GM13977 (cell line): ENCODE data around the gene CDC42BPB.

Source experiments
- DNase-seq: peaks from one replicate; pipeline ENCODE4 v3.0.0; 2012; ENCODE audit warnings: low spot score
- in situ Hi-C: fragments of 300-500 bp; cut with MboI; formaldehyde crosslinking; loops from one replicate; pipeline ENCODE4 v1.12.0; 2022; ENCODE audit warnings: low sequenced_read_pairs, low pct_unique_long_range_greater_than_20kb, mixed read lengths, inconsistent platforms; ENCODE audit not compliant: unreplicated experiment
- TF ChIP-seq, protein P1 (sequence below): IDR thresholded peaks from 2 replicates; pipeline ENCODE4 v1.5.1; 2012; ENCODE audit warnings: mild to moderate bottlenecking, control low read depth; ENCODE audit not compliant: insufficient read depth; ENCODE audit errors: extremely low read depth, missing control alignments

The CDC42BPB gene

GRCh38 chr14:103023881-103024473 is 33.4 kb downstream of the CDC42BPB start:
- no peak for DNase-seq

GRCh38 chr14:103022685-103023044 is 34.7 kb downstream of the CDC42BPB start:
- TF ChIP-seq, protein P1, sequence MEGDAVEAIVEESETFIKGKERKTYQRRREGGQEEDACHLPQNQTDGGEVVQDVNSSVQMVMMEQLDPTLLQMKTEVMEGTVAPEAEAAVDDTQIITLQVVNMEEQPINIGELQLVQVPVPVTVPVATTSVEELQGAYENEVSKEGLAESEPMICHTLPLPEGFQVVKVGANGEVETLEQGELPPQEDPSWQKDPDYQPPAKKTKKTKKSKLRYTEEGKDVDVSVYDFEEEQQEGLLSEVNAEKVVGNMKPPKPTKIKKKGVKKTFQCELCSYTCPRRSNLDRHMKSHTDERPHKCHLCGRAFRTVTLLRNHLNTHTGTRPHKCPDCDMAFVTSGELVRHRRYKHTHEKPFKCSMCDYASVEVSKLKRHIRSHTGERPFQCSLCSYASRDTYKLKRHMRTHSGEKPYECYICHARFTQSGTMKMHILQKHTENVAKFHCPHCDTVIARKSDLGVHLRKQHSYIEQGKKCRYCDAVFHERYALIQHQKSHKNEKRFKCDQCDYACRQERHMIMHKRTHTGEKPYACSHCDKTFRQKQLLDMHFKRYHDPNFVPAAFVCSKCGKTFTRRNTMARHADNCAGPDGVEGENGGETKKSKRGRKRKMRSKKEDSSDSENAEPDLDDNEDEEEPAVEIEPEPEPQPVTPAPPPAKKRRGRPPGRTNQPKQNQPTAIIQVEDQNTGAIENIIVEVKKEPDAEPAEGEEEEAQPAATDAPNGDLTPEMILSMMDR: no peak
- DNase-seq: no peak
- in situ Hi-C loops: no loop called here

More at GRCh38 chr14:103023881-103024473, 33.4 kb downstream of the CDC42BPB start:
- TF ChIP-seq, protein P1: no peak
- in situ Hi-C loops: no loop called here

DNA sequence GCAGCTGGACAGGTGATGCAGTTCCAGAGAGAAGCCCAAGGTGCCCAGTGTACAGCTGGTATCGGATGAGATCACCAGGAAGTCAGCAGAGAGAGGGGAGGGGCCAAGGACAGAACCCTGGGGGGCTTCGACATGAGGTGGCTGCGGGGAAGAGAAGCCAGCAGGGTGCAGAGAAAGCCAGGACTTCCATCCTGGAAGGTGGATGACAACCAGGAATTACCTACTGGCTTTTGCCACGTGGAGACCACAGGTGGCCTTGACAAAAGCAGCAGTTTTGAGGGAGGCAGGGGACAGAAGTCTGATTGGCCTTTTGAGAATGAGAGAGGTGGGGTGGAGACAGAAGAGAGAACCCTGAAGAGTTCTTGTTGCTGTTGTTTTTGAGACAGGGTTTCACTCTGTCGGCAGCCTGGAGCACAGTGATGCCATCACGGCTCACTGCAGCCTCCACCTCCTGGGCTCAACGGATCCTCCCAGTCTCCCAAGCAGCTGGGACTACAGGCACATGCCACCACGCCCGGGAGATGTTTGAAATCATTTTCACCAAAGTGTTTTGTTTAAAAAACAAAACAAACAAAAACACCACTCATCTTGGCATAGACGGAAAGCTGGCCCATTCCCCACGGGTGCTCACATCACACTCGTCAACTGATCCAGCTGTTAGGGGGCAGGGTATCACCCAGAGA is 35.2 kb downstream of the CDC42BPB start:
- TF ChIP-seq, protein P1: no peak
- in situ Hi-C loops: no loop called here
- no peak for DNase-seq

GRCh38 chr14:103021684-103022001 is 35.7 kb downstream of the CDC42BPB start:
- TF ChIP-seq, protein P1: no peak
- in situ Hi-C loops: no loop called here
- DNase-seq: no peak

DNA sequence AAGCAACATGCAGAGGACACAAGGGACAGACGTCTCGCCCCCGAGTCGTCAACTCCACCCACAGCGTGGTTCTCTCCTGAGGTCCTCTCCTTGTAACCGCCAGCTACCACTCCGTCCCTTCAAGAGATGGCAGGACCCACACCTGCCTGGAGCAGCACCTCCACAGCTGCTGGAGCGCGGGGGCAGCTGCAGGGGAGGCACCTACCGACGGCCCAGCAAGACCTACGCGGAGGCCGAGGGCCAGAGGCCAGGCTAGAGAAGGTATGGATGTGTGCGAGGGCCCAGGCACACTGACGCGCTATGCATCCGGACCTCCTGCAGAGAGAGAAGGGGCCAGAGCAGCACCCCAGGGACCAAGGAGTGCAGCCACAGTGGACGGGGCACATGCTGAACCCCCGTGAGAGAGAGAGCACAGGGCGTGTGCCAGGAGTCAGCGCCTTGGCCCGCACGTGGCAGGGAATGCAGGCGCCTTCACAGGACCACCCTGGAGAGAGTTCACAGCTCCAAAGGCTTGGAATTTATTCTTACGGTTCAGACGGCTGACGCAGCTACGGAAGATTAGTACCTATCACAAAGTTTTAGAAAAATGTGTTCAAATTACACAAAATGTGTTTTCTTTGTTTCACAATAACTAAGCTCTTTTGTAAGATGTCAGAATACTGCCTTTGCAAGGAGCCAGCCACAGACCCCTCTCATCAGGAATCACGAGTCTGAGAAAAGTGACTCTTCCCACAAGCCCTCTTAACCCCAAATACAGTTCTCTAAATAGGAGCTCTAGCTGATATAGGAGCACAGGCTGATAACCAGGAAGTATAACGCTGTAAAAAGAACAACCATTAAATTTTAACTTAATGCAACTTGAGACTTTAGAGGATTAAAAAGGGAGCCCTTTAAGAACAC is 36.8 kb downstream of the CDC42BPB start:
- in situ Hi-C loops: no loop called here
- TF ChIP-seq, protein P1: no peak
- no peak for DNase-seq

GRCh38 chr14:103019826-103020225 is 37.5 kb downstream of the CDC42BPB start:
- TF ChIP-seq, protein P1: no peak
- in situ Hi-C loops: no loop called here
- no peak for DNase-seq
